Astrocyte of the spinal cord (primary cell): ENCODE results near the gene ABCA1.
A peak's percentile ranks its signal among the peaks of the same experiment; 100 is the strongest.
"Not testable (repeated sequence)": the region's sequence is repeated elsewhere in the genome, so short reads cannot be mapped to it uniquely, and the experiment has no call there.

Experiments
- DNase-seq: peaks from one replicate; pipeline ENCODE4 v3.0.0; 2011; ENCODE audit warnings: low read depth, low spot score
- H3K4me3 ChIP-seq: 2 replicates; pipeline ENCODE4 v1.5.1; 2011; ENCODE audit warnings: low read depth, mild to moderate bottlenecking, low read length, moderate library complexity
- in situ Hi-C: cut with HindIII; loops from 2 replicates; pipeline ENCODE4 v1.10.0; 2017; ENCODE audit warnings: low sequenced_read_pairs
- TF ChIP-seq, protein P1 (sequence below): IDR thresholded peaks from 2 replicates; pipeline ENCODE4 v1.5.1; 2012; ENCODE audit warnings: low read depth, mild to moderate bottlenecking, low read length, inconsistent platforms

ABCA1 gene

DNA sequence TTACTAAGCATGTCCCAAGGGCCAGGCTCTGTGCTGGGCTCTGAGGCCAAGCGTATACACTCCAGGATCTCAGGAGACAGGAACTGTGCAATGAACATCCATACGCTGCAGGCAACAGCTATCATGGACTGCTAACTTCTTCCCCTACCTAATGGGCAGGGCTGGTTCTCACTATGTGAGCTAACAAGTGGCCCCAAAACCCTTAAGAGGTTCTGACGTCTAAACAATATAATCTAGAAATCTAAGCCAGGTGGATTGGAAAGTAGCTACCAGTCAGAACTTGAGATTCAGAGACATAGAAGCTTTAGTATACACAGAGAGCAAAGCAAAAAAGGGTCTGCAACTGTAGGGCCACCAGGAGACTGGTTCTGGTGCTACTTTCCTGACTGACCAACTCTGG is 27.6 kb downstream of the ABCA1 start:
- TF ChIP-seq, protein P1, sequence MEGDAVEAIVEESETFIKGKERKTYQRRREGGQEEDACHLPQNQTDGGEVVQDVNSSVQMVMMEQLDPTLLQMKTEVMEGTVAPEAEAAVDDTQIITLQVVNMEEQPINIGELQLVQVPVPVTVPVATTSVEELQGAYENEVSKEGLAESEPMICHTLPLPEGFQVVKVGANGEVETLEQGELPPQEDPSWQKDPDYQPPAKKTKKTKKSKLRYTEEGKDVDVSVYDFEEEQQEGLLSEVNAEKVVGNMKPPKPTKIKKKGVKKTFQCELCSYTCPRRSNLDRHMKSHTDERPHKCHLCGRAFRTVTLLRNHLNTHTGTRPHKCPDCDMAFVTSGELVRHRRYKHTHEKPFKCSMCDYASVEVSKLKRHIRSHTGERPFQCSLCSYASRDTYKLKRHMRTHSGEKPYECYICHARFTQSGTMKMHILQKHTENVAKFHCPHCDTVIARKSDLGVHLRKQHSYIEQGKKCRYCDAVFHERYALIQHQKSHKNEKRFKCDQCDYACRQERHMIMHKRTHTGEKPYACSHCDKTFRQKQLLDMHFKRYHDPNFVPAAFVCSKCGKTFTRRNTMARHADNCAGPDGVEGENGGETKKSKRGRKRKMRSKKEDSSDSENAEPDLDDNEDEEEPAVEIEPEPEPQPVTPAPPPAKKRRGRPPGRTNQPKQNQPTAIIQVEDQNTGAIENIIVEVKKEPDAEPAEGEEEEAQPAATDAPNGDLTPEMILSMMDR: no peak
- in situ Hi-C loops: no loop called here
- no peak overlapping the region for H3K4me3 ChIP-seq
- no peak for DNase-seq

DNA sequence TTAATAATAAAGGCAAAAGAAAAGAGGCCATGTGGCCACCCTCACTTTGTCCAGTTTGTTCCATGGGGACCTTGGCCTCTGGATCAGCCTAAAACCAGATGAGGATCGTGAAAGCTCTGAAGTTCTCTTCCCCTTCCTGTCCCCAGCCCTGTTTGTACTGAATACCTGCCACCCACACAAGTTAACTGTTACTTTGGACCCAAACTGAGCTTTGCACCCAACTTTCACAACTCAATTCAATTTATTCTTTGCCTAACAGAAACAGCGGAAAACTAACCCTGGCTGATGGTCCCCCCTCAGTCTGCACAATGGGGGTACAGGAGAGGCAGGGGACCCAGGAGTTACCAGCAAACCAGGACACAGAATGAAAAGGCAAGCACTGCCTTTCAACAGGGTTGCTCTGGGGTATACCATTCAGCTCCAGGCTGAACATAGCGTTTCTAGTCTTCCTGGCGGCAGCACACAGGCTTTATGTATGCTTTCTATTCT is 28.2 kb downstream of the ABCA1 start:
- DNase-seq: no peak
- no peak overlapping the region for H3K4me3 ChIP-seq
- TF ChIP-seq, protein P1: no peak
- in situ Hi-C loops: no loop called here

DNA sequence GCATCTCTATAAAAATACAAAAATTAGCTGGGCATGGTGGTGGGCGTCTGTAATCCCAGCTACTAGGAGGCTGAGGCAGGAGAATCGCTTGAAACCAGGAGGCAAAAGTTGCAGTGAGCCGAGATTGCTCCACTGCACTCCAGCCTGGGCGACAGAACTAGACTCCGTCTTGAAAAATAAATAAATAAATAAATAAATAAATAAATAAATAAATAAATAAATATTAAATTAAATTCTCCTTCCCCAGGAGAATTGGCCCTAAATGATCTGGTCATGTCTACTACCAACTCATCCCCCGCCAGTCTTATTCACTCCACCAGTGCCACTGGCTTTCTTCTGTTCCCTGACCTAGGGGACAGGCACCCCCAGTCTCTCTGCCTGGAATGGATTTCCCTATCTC is 29.6 kb downstream of the ABCA1 start:
- DNase-seq, in situ Hi-C loops, H3K4me3 ChIP-seq: not testable (repeated sequence)

DNA sequence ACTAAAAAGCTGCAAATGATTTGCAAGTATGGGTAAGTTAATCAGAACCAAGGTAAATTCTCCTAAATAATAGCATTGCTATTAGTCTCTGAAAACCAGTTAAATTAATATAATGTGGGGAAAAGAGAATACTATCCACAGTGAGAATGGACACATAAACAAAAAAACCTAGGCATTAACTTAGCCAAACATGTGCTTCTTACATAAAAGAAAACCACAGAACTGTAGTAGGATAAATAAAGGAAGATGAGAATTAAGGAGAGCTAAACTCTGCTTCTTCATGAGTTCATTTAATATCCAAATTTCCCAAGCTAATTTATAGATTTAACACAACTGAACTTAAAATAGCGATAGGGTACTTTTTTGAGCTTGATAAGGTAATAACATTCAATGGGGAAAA is 31.8 kb downstream of the ABCA1 start:
- DNase-seq: no peak
- in situ Hi-C loops: no loop called here
- TF ChIP-seq, protein P1: no peak
- H3K4me3 ChIP-seq: no peak overlapping the region

DNA sequence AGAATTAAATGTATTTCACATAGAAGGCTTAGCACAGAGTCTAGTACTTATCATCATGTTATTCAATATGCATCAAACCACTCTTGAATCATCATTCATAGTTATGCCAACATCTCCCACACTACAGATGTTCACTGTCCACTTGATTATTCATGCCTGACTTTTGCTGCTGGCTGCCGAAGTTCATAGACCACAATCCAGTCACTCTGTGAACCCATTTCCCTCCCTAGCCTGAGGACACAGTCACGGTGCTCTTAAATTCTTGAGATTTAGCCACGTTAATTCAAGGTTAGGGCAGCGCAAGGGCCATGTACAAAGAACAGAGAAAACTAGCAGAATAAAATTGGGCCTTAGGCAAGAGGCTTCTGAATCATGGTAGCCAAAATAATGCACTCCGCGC is 32.4 kb downstream of the ABCA1 start:
- DNase-seq: peak; percentile 63
- in situ Hi-C loops: no loop called here
- TF ChIP-seq, protein P1: no peak
- no peak overlapping the region for H3K4me3 ChIP-seq

DNA sequence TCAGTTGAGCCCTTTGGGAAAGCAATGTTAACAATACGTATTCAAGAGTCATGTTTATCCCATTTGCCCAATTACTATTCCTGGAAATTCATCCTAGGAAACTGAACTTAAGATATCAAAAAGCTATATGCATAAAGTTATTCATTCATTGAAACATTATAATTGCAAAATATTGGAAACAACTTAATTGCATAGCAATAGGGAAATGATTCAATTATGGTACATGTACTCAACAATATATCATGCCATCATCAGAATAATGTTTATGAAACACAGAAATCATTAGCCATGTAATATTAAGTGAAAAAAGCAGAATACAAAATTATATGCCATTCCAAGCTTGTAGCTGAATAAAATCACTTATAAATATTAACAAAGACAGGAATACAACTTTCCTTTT is 35.3 kb downstream of the ABCA1 start:
- in situ Hi-C loops: no loop called here
- TF ChIP-seq, protein P1: no peak
- H3K4me3 ChIP-seq: no peak overlapping the region
- no peak for DNase-seq

DNA sequence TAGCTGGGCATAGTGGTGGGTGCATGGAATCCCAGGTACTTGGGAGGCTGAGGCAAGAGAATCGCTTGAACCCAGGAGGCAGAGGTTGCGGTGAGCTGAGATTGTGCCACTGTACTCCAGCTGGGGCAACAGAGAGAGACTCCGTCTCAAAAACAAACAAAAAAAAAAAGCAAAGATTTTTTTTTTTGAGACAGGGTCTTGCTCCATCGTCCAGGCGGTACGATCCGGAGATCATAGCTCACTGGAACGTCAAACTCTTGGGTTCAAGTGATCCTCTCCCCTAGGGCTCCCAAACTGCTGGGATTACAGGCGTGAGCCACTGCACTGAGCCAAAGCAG is 37.6 kb downstream of the ABCA1 start:
- H3K4me3 ChIP-seq: no peak overlapping the region
- TF ChIP-seq, protein P1: no peak
- in situ Hi-C loops: no loop called here
- no peak for DNase-seq
